NT2/D1 (cell line): ENCODE results near the gene PHF3.

Experiments used
- SUZ12 ChIP-seq: IDR thresholded peaks from 2 replicates; pipeline ENCODE4 v1.6.1; 2011; ENCODE audit not compliant: insufficient read length, insufficient read depth; ENCODE audit errors: extremely low read depth
- YY1 ChIP-seq: IDR thresholded peaks from 2 replicates; pipeline ENCODE4 v1.6.1; 2011; ENCODE audit not compliant: insufficient read length, insufficient read depth

DNA sequence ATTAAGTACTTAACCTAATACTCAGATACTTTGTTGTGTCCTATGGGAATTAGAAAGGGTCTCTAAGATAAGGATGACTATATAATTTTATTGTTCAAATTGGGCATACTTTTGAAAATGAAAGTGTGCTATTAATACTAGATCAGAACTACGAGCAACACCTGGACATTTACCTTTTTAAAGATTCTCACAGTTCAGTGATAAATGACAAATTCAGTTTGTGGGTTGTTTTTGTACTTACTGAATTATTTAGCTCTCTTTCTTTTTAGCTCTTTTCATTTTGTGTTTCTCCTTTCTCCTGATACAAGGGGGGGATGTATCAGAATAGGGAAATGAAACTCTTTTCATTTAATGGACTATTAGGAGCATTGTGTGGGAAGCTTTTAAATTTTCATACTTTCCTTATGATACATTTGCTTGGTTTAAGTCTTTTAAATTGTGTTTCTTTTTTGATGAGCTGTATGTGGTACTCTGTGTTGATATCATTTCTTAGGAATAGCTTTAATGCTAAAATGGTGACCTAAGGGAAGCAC lies 47.5 kb downstream of the PHF3 start:
- TF ChIP-seq YY1 (no peak), SUZ12 (no peak)
